ENCODE results near the gene FAM107A. TPM values are rescaled to one million over a fixed set of nuclear protein-coding genes. Genes with fewer than 3 reads are reported as not detected.

FAM107A gene
- polyA plus RNA-seq, 5 donors = 0.77 to 1.4 (median 1.3) TPM

GRCh38 chr3:58594117-58594516 lies 16.9 kb upstream of the FAM107A start:
- no peak for DNase-seq

DNA sequence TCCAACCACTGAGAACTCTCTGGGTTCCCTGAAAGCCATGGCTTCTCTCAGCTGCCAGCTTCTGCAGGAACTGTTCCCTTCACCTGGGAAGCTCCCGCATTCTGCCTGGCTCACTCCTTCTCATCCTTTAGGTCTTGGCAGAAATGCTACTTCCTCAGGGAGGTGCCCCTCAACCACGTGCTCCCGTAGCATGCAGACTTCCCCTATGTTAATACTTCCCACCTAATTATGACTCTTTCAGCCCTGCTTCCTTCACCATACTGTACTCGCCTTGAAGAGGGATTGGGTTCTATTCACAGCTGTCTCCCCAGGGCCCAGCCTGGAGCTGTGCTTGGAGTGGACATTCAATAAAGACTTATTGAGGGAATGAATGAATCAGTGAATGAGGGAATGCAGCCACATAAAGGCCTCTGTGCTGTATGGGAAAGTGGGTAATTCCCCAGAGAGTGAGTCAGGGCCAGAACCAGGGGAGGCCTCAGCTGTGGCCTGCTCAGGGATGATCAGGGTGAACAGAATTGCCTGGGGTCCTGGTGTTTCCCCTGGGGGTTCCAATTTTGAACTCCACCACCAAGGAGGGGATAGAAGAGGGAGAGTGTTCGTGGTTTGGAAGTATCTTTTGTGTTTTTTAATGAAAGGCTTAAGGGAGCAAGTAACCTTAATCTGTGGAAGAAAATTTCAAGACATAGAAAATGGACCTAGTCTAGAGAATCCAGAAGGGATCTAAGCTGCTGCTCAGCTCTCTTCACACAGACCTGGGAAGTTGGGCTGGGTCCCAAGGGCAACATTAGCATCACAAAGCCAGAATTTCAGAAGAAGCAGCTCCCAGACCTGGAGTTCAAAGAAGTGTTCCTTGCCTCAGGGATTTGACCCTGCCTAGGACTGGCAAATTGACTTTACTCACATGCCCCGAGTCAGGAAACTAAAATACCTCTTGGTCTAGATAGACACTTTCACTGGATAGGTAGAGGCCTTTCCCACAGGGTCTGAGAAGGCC lies 14.6 kb upstream of the FAM107A start:
- DNase-seq = no peak

DNA sequence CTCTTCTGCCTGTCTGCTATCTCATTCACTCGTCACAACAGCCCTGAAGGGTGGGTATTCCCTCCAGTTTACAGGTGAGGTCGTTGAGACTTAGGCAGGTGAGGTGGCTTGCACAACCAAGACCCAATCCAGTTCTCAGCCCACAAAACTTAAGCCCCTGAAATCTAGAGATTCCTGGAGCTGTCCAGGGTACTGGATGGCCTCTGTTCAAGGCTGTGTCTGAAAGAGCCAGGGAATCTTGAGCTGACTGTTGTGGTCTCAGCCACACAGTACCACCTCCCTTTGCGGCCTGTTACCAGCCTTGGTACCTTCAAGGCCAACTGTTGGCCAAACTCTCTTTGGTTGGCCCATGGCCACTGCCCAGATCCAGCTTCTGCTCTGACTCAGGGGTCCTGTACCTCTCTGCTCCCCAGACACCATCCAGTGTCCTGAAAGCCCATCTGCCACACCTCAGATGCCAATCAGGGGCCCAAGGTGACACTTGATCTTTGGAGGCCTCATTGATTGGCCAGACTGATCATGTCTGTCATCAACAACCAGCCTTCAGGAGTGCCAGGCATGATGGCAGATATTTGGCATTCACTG lies 10.9 kb upstream of the FAM107A start:
- DNase-seq = peak in 1 of 2 donors; percentile 55

DNA sequence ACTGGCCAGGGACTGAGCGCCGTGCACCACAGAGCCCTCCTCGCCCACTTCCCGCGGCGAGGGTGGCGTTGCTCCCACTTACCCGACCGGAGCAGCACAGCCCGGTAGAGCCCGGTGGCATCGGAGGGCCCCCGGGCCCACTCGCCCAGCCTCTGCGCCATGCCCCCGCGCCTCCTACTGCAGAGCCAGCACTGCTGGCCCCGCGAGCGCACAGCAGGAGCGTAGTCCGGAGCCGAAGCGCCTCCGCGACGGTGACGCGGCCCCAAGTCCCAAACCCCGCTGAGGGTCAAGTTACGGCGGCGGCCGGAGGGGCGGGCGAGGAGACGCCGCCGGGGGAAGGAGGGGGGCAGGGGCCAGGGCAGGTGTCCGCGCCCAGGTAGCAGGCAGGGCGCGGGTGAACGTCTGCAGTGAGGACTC lies 9.6 kb upstream of the FAM107A start:
- no peak for DNase-seq

DNA sequence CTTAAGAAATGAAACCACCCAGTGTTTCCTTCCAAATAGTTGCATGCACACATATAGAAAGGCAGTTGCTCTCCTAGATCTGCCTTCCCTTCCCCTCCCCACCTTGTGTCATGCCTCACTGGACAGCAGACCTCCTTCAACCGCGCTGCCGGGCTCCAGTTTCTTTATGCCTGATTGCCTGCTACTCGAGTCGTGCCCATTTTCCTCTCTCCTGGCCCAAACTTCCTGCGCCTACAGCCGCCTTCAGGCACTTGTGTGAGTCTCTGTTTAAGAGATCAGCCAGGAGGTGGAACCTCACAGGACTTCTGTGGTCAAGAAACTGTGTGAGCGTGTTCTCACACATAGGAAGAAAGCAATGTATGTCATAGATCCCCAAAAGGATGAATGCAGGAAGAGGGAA lies 8.8 kb upstream of the FAM107A start:
- no peak for DNase-seq

- DNase-seq = peak; percentile 63 to 74
These were observed 8.0 kb upstream of the FAM107A start for GRCh38 chr3:58585005-58585786.

- no peak for DNase-seq
These were observed 7.5 kb upstream of the FAM107A start for GRCh38 chr3:58584690-58585004.

GRCh38 chr3:58581328-58582091 lies 4.3 kb upstream of the FAM107A start:
- no peak for DNase-seq

DNA sequence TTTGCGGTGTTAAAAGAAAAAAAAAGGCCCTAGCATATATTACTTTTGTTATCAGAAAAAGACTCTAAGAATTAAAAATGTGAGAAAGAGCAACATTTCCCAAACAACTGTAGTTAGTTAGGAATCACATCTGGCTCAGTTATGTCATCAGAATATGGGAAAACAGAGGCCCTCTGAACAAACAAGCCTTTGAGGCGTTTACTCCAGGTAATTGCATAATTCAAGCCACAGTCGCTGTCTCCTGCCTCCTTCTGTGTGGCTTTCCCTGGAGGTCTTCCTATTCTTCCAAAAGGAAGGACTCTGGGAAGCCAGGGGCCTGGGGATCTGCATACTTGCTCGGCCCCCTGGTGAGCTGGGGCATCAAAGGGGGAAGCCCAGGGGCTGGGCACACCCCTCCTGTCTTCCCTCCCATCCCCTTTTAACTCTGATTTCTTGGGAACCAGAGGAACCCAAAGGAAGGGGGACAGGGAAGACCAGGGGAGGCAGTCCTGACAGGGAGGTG lies 3.7 kb upstream of the FAM107A start:
- DNase-seq = no peak

DNA sequence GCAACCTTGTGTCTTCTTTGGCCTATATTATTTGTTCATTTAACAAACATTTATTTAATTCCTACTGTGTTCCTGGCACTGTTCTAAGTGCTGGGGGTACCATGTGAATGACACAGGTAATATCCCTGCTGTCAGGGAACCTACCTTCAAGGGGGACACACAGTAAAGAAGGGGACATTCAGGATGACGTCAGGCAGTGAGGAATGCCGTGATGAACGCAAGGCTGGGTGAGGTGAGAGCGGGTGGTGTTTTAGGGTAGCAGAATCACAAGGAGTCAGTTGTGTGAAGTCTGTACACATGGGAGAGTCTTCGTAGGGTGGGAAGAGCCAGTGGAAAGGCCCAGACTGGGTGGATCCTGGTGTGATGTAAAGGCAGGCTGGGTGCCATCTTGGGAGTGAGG lies 1.7 kb upstream of the FAM107A start:
- DNase-seq = no peak

GRCh38 chr3:58576716-58577115 lies 475 bp downstream of the FAM107A start:
- DNase-seq = no peak

DNA sequence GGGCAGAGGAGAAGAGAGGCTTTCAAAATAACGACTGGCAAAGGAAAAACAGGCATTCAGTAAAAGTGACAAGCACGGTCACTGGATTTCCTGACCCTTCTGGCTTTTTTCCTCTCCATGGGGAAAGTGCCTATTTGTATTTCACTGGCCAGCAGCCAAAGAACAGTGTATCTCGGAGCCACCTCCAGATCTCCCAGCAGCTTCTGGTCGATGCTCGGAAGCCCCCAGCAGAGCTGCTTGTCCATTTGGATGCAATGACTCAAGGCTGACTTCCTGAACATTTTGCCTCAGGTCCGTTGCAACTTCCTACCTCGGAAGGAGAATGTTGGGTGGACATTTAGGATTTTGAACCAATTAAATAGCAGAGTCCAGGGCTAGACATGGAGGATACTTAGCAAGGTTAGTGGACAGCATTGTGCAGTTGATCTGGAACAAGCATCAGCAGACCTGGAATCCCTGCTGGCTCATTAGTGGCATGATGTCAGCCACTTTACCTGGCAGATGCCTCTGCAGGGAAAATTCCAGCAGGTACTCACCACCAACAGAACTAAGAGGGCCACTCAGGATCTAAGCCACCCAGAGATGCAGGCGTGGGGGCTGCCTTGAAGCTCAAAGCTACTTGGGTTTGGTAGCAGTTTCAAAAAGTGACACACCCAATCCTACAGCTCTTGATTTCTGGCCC lies 1.1 kb downstream of the FAM107A start:
- no peak for DNase-seq

DNA sequence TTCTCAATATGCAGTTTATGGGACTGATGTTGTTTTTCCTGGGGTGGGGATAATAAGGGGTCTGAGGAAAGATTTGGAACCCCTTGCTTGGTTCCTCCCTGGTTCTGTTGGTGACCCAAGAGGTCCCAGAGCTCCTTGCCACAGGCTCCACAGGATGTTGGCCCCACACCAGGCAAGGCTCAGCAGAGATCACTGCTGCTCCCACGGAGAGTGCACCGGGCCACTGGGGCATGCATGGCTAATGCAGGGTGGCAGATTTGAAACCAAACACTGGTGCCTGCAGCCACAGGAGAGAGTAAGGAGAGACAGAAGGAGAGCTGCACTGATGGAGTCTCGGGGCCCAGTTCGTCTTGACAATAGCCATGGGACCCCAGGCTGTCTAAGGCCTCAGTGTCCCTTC lies 2.5 kb downstream of the FAM107A start:
- no peak for DNase-seq

GRCh38 chr3:58574106-58574505 lies 3.1 kb downstream of the FAM107A start:
- DNase-seq = no peak

- peak; percentile 63 to 70 for DNase-seq
These were observed 3.6 kb downstream of the FAM107A start for GRCh38 chr3:58573640-58574039.

DNA sequence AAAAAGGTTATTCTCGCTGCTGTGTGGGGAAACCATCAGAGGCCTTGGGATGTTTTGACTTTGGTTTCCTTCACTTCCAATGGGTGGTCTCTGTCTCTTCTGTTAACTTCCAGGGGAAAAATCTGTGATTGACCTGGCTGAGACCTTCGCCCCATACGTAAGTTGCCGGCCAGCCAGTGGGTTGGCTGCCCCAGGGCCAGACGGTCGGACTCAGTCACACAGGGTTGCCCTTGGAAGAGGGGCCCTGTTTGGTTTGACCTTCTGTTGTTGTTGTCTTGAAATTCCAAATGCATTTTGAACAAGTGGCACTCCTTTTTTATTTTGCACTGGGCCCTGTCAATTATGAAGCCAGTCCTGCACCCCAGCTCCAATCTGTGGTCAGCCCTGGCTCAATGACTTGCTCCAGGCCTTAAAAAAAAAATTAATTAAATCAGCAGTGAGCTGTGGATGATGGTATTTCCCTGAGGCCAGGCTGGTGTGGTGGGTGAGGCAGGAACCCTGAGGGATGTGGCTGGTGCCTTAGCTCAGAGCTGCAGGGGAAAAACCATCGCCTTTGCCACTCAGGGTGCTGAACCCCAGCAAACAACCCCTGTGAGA lies 4.5 kb downstream of the FAM107A start:
- DNase-seq = no peak

- DNase-seq = no peak
These were observed 5.1 kb downstream of the FAM107A start for GRCh38 chr3:58572013-58572633.

GRCh38 chr3:58570851-58571250 lies 6.3 kb downstream of the FAM107A start:
- no peak for DNase-seq

GRCh38 chr3:58569287-58570001 lies 7.7 kb downstream of the FAM107A start:
- no peak for DNase-seq
